HG03432 (cell line): Measurements from ENCODE around the gene NFAT5.
"Not testable (repeated sequence)": the region's sequence is repeated elsewhere in the genome, so short reads cannot be mapped to it uniquely, and the experiment has no call there.

Source experiments
- ATAC-seq: cut with Tn5 transposase; IDR thresholded peaks from one replicate; pipeline ENCODE4 v1.9.1; 2021; ENCODE audit warnings: mild to moderate bottlenecking, moderate library complexity; ENCODE audit not compliant: unreplicated experiment

NFAT5 gene, protein sequence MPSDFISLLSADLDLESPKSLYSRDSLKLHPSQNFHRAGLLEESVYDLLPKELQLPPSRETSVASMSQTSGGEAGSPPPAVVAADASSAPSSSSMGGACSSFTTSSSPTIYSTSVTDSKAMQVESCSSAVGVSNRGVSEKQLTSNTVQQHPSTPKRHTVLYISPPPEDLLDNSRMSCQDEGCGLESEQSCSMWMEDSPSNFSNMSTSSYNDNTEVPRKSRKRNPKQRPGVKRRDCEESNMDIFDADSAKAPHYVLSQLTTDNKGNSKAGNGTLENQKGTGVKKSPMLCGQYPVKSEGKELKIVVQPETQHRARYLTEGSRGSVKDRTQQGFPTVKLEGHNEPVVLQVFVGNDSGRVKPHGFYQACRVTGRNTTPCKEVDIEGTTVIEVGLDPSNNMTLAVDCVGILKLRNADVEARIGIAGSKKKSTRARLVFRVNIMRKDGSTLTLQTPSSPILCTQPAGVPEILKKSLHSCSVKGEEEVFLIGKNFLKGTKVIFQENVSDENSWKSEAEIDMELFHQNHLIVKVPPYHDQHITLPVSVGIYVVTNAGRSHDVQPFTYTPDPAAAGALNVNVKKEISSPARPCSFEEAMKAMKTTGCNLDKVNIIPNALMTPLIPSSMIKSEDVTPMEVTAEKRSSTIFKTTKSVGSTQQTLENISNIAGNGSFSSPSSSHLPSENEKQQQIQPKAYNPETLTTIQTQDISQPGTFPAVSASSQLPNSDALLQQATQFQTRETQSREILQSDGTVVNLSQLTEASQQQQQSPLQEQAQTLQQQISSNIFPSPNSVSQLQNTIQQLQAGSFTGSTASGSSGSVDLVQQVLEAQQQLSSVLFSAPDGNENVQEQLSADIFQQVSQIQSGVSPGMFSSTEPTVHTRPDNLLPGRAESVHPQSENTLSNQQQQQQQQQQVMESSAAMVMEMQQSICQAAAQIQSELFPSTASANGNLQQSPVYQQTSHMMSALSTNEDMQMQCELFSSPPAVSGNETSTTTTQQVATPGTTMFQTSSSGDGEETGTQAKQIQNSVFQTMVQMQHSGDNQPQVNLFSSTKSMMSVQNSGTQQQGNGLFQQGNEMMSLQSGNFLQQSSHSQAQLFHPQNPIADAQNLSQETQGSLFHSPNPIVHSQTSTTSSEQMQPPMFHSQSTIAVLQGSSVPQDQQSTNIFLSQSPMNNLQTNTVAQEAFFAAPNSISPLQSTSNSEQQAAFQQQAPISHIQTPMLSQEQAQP (N-terminal part only)

DNA sequence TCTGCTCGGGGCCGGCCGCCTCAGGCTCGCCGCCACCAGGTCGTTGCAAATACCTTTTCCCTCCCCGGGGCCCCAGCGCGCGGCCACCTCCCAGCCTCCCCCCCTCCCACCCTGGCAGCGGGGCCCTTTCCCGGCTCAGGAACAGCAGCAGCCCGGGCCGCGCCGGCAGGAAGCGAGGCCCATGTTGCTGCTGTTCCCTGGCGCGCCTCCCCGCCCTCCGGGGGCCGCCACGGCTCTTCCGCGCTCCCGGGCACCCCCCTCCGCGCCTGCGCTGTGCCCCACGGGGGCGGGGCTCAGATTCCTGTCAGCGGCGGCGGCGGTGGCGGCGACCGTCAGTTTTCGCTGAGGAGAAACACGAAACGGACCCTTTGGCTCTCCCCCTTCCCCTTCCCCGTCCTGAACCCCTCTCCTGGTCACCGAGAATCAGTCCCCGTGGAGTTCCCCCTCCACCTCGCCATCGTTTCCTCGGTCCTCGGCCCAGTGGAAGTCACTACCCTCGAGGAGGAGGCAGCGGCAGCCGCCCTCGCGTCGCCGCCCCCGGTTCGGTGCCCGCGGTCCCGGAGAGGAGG is at the start of gene NFAT5:
Gene NFAT5 (plus strand): TSS at position 296 of the 569 bp plus-strand sequence. CDS start 336 bp downstream, outside the sequence.
- peak; percentile 62 for ATAC-seq

DNA sequence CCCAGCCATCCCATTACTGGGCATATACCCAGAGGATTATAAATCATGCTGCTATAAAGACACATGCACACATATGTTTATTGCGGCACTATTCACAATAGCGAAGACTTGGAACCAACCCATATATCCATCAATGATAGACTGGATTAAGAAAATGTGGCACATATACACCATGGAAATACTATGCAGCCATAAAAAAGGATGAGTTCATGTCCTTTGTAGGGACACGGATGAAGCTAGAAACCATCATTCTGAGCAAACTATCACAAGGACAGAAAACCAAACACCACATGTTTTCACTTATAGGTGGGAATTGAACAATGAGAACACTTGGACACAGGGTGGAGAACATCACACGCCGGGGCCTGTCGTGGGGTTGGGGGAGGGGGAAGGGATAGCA is 47.9 kb upstream of the NFAT5 start:
- not testable (repeated sequence) for ATAC-seq

DNA sequence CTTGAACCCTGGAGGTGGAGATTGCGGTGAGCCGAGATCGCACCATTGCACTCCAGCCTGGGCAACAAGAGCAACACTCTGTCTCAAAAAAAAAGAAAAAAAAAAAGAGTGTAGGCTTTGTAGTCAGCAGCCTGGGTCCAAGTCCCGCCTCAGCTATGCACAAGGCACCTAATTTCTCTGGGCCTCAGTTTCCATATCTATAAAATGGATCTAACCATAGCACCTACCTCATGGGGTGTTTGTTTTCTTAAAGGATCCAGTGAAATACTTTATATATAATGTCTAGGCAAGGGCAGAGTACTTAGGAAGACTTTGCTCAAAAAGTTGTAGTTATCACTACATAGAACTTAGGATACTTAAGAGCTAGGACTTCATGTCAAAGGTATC is 45.4 kb upstream of the NFAT5 start:
- no peak for ATAC-seq

DNA sequence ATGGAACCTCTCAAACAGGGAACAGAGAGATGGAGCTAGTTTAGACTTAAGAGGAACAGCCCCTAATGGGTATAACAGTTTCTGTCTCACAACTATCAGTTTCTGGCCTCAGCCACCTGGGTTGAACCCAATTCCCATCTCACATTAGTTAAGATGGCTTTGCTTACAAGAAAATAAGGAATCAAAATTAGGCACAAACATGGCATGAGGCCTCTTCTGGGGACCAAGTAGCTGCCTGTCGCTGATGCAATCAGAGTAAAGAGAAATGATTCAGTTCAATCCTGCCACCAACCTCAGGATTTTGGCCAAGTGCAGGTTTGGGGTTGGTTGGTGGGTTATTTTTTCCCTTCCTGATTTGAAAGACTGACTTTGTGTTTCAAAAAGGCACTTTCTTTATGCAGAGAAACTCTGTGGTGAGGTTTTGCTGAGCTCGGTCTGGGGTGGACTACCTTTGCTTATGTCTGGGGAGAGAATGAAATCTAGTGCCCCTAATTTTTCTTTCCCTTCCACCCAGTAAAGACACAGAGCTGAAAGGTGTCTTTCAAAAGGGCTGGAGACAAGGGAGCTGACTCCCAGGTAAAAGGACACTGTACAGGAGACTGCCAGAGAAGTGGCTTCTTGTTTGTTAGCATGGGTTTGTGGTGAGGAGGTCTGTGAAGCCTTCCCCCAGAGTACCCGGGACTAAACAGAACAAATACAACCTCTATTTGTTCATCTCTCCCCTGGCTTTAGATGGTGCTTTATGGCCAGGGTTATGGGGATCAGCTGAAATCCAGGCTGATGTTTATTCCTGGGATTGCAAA is 44.8 kb upstream of the NFAT5 start:
- no peak for ATAC-seq

DNA sequence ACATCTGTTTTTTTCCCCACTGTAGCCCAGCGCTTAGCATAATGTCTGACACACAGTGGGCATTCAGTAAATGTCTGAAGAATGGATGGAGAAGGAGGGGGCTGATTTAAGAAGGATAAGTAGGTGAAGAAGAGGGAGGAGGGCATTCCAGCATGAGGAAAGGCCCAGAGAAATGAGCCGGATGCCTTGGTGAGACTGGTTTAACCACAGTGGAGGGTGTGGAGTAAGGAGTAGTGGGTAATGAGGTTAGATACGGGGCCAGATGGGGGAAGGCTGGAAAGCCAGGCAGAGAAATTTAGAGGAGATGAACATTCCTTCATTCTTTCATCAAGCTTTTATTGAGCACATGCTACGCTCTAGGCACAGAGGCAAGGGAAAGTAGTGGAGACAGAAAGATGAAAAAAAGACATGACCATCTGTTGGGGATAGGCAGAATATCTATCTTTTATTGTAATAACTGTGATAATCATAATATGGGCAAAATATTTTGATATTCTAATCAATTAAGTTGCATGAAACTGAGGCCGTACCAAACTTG is 43.7 kb upstream of the NFAT5 start:
- ATAC-seq, result no peak

DNA sequence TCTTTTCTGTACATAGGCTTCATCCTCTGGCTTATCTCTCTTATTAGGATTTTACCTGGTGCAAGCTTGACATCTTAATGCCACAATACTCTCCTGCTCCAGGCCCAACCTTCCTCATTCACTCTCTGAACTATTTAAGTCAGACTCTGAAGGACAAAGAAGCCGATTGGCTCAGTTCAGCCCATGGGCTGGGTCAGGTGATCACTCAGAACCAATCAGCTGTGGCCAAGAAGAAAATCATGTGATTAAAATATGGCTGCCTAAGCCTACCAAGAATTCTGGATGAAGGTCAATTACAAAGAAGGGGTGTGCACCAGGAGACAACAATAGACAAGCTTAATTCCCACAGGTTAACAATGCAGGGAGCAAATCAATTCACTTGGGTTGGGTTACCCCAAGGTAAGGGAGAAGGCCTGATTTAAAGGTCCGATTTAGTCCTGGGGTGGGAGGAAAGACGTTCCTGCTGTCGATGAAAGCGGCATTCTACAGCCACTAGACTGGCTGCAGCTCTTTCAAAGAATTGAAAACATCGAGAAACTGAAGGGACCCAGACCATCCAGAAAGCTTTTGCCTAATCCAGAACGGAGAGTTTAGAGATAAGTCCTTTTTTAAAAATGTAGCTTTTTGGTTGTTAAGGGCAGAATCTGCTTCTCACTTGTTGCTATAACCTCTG is 42.9 kb upstream of the NFAT5 start:
- ATAC-seq, result no peak

DNA sequence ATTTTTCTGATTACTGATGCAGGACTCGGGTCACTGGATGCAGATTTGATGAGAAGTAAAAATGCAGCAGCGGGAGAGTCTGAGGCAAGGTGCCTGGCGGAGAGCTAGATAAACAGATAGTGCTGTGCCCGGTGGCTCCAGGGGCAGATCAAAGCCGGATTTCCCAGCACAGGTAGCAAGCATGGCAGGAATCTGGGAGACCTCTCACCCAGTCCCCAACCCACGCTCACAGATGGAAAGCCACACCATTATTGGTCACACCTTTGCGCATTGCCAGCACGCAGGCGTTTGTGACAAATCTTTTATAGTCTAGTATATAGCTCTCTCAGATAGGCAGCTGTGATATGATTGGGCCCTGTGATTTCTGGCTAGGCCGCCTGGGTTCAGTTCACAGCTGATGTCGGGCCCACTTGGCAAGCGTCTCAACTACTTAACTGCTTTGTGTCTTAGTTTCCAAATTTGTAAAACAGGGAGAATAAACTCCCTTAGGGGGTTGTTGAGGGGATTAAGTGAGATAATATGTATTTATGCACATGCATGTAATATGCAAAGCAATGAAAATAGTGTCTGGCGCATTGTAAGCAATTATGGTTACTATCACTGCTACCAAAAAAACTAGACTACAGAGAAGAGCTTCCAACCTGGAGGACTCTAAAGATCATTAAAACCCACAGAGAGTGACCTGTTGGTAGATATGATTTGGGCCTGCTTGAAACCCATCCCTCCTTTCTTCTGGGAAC is 42.0 kb upstream of the NFAT5 start:
- ATAC-seq, result no peak

DNA sequence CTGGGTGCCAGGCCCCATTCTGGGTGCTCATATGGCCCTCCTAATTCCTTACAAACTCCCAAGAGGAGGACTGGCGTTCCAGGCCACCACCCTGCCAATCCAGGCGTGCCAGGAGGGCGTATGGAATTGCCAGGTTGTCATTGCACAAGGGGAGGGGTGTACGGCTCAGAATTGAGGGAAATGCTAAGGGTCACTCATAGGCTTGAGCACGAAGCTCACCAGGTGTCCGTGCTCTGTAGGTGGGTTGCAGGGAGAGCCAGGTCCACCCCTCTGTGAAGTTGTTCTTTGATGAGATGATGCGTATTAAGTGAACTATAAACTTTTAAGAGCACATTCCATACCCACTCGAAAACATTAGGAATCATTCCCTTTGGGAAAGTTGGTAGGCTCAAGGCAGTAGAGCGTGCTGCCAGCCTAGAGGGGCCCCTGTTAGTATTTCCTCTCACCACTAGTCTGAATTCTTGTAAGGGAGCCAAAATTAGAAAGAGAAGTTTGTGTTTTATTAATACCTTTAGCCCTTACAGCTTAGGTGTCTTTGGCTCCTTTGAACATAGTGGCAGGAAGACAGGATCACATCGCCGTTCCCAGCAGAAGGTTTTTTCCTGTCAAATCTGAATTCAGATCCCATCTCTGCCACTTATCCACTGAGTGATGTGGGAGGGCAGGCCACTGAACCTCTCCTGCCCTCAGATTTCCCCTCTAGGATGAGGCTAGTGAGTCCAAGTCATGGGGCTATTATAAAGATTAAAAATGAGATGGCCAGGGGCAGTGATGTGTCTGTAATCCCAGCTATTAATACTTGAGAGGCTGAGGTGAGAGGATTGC is 38.7 kb upstream of the NFAT5 start:
- no peak for ATAC-seq

DNA sequence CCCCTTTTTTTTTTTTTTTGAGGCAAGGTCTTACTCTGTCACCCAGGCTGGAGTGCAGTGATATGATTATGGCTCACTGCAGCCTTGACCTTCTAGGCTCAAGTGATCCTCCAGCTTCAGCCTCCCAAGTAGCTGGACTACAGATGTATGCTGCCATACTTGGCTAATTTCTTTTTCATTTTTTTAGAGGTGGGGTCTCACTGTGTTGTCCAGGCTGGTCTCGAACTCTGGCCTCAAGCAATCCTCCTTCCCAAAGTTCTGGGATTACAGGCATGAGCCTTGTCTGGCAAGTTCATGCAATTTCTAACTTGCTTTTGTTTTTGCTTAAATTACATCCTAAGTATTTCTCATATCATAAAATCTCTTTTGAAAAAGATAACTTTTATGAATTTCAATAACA is 33.8 kb upstream of the NFAT5 start:
- no peak for ATAC-seq

DNA sequence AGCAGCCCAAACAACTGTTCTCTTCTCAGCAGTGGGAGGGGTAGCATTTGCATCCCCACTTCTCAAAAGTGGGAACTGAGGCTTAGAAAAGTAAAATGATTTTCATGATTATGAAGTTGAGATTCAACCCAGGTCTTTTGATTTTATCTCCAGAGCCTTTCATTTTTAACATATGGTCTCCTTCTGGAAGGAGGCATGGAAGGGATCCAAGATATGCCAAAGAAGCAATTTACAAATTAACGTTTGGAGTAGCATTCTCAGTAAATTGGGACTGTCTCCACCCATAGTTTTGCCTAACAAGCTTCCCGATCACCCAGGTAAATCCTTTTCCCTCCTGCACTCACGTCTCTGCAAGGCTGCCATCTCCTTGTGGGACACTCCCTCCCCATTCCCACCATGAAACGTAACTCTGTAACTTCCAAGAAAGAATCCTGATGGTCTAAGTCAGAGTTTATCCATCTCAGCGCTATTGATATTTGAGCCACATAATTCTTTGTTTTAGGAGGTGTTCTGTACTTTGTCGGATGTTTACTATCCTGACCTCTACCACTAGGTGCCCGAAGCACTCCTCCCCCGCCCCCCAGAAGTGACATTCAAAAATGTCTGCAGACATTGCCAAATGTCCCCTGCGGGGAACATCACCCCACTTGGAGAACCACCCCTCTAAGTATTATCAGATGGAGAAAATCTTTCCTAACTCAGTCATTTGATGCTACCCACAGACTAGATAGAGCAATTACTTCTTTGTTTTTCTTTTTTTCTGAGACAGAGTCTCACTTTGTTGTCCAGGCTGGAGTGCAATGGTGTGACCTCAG is 32.9 kb upstream of the NFAT5 start:
- ATAC-seq, result no peak

DNA sequence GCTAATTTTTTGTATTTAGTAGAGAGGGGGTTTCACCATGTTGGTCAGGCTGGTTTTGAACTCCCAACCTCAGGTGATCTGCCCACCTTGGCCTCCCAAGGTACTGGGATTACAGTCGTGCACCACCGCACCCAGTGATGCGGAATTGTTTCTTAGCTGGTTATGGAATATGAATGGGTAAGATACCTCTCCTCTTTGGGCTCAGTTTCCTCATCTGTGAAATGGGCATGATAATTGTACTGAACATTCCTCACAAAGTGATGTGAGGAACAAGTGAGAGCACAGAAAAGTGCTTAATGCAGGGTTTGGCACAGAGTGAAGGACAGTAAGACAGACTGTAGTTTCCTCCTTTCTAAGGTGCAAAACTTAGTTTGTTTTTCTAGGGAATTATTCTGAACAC is 31.0 kb upstream of the NFAT5 start:
- no peak for ATAC-seq

DNA sequence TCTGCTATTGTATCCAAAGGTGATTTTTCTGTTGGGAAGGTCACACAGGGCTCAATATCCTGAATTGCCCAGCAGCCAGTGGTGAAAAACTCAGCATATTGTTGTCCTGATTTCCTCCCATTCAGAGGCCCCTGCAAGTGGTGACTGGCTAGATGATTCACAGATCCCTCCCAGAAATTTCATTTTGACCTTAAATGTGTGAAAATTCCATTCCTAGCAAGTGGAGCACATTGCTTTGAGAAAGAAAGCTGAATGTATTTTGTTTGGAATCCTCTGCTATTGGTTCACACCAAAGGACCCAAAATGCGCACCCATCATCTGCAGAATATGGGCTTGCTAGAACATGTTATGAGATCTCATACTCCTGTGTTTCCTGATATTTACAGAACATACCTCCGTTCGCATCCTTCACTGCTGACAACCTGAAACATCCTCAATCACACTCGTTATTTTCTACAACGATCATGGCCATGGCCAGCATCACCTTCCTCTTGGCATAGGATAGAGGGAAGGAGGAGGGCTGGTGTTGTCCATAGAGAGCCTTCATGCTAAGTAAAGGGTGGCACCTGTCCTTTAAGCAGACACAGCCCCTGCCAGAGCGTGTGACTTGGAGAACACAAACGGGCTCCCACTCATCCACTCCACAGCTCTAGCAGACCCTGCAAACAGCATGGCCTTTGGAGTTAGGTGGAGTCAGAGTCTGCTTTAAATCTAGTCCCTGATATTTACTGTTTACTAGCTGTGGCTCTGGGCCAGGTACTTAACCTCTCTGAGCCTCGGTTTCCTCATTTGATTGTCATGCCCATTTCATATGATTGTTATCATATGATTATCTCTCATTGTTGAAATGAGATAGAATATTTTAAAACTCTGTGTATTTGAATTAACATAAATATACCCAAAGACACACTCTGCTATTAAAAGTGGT is 30.4 kb upstream of the NFAT5 start:
- ATAC-seq, result no peak

DNA sequence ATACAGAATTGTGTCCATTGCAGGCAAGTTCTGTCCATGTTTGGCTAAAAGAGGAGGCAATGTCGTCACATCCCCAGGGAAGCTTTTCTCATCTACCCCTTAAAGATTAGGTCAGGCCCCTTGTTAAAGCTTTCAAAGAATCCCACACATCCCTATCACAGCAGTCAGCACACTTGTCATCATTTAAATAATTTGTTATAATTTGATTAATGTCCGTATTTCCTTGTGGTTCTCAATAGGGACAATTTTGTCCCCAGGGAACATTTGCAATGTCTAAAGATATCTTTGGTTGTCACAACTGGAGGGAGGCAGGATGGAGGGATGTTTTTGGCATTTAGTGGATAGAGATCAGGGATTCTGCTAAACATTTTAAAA is 28.1 kb upstream of the NFAT5 start:
- no peak for ATAC-seq

DNA sequence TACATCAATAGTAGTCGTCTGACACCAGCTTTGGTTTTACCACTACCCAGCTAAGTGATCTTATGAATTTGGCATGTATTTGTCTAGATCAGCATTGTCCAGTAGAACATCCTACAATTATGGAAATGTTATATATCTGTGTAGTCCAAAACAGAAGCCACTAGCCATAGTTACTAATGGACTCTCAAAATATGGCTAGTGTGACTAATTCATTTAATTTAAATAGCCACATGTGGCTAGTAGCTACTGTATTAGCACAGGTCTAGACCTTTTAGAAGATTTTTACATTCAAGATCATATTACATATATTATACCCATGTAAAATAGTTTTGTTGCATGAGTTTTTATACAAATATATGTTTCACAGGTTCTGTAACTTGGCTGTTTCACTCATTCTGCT is 27.0 kb upstream of the NFAT5 start:
- ATAC-seq, result no peak

DNA sequence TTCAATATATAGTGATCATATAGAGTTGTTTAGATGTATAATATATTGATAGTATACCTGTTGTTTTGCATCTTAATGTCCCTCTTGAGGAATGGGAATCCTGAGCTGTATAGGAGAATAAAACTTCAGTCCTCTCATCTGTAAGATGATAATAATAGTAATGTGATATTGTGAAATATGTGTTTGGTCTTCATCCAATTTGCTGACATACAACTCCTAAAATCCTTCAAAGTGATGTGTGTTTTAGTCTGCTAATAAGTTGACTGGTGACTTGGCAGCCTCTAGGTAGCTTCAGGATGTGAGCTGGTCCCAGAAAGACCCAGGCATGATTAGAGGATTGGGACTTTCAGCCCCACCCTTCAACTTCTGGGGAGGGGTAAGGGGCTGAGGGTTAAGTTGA is 22.8 kb upstream of the NFAT5 start:
- ATAC-seq, result no peak

DNA sequence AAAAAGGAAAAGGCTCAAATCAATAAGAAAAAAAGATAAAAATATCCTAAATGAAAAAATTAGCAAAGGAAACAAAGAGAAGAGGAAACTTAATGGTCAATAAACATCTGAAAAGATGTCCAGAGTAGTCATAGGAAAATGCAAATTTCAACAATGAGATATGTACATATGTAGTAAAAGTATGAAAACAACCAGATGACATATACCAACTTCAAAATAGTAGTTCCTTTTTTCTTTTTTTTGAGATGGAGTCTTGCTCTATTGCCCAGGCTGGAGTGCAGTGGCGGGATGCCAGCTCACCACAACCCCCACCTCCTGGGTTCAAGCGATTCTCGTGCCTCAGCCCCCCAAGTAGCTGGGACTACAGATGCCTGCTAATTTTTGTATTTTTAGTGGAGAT is 21.7 kb upstream of the NFAT5 start:
- no peak for ATAC-seq
